Right atrium auricular region (tissue), 2 donors: Measurements from ENCODE around the gene EIF4A3. TPM values are rescaled to one million over a fixed set of nuclear protein-coding genes. Genes with fewer than 3 reads are reported as not detected.

ENCODE experiments used
- DNase-seq: peaks from one replicate; pipeline ENCODE4 v3.0.0-alpha.2; 2019; ENCODE audit warnings: low spot score
- H3K27ac ChIP-seq, 2 donors: fragments of 200-600 bp; sonication (generic); 1 replicate in 1 of 2; 2 replicates in 1 of 2; pipeline ENCODE4 v1.5.1; 2016 to 2019
- H3K27me3 ChIP-seq, 2 donors: fragments of 200-600 bp; sonication (generic); one replicate each; pipeline versions ENCODE4 v1.5.1 to v1.6.0; 2017 to 2019
- H3K36me3 ChIP-seq: fragments of 200-600 bp; sonication (generic); one replicate; pipeline ENCODE4 v1.5.1; 2016
- H3K4me1 ChIP-seq, 2 donors: fragments of 200-600 bp; sonication (generic); one replicate each; pipeline versions ENCODE4 v1.5.1 to v1.6.0; 2017 to 2019
- H3K4me3 ChIP-seq, 2 donors: fragments of 200-600 bp; sonication (generic); 1 replicate in 1 of 2; 2 replicates in 1 of 2; pipeline ENCODE4 v1.5.1; 2017 to 2019; ENCODE audit warnings: mild to moderate bottlenecking in 1 of 2, moderate library complexity in 1 of 2
- H3K9me3 ChIP-seq, 2 donors: fragments of 200-600 bp; sonication (generic); one replicate each; pipeline ENCODE4 v1.5.1; 2019
- total RNA-seq, 2 donors: library from RNA; depleted of rRNA; stranded (reverse); fragments of >200 nt; gene quantifications; one replicate each; pipeline ENCODE4 v1.1.0, GENCODE V29; 2016
- TF ChIP-seq, protein P1 (sequence below), 2 donors: fragments of 200-600 bp; sonication (generic); IDR thresholded peaks; one replicate each; pipeline ENCODE4 v1.5.1; 2019; ENCODE audit warnings: antibody characterized with exemption in 2 of 2

Gene EIF4A3
- total RNA-seq, 2 donors from 2014 or later = 24.6 to 31.0 TPM

DNA sequence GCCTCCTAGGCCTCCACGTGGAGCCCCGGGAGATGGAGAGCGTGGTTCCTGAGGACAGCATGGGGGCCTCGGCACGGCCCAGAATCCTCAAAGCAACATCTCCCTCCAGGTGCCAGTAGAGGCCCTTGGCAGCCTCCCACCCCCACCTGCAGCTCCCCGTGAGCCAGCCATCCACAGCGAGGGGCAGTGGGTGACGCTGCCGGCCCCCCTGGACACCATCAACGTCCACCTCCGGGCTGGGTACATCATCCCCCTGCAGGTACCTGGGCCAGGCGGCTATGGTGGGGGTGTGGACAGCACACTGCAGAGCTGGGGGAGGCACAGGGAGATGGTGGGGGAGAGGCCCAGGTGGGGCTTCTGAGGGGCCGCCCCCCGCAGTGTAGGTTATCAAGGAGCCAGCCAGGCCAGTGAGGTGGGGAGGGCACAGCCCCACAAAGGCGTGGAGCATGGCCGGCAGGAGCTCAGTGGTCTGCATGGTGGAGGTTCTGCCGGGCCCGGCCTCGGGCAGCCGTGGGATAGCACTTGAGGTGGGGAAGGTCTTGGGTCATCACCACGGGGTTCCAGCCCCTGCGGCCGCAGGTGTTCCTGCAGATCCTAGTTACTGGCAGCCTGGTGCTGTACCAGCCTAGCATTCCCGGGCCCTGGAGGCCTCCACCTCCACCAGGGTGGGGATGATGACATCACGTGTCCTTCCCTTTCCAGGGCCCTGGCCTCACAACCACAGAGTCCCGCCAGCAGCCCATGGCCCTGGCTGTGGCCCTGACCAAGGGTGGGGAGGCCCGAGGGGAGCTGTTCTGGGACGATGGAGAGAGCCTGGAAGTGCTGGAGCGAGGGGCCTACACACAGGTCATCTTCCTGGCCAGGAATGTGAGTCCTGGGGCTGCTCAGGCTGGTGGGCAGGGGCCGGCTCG, 29.2 kb downstream of the EIF4A3 start:
- no peaks in the 10 kb centered on the region for H3K9me3 ChIP-seq
- TF ChIP-seq, protein P1, sequence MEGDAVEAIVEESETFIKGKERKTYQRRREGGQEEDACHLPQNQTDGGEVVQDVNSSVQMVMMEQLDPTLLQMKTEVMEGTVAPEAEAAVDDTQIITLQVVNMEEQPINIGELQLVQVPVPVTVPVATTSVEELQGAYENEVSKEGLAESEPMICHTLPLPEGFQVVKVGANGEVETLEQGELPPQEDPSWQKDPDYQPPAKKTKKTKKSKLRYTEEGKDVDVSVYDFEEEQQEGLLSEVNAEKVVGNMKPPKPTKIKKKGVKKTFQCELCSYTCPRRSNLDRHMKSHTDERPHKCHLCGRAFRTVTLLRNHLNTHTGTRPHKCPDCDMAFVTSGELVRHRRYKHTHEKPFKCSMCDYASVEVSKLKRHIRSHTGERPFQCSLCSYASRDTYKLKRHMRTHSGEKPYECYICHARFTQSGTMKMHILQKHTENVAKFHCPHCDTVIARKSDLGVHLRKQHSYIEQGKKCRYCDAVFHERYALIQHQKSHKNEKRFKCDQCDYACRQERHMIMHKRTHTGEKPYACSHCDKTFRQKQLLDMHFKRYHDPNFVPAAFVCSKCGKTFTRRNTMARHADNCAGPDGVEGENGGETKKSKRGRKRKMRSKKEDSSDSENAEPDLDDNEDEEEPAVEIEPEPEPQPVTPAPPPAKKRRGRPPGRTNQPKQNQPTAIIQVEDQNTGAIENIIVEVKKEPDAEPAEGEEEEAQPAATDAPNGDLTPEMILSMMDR (IDR thresholded peaks at IDR 0.05) = no peak
- H3K4me3 ChIP-seq = no peak overlapping the region
- no peaks in the 10 kb centered on the region for H3K4me1 ChIP-seq
- no peaks in the 10 kb centered on the region for H3K27me3 ChIP-seq
- peaks cover 5% of the 10 kb centered on the region for H3K36me3 ChIP-seq
- H3K27ac ChIP-seq = no peak overlapping the region
- no peak for DNase-seq

DNA sequence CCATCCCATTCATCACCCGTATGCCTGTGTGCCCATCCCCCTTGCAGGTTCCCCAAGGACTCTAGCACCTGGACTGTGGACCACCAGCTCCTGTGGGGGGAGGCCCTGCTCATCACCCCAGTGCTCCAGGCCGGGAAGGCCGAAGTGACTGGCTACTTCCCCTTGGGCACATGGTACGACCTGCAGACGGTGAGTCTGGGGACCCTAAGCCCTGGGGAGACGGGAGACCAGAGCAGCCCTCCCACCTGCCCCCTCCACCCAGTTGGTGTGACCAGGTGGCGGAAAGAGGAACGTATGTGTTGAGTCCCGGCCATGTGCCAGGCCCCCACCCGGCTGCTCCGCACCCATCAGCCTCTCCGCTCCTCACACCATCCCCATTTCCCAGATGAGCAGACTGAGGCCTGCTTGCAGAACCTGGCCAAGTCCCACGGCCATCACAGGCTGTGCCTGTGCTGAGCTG, 30.0 kb downstream of the EIF4A3 start:
- no peaks in the 10 kb centered on the region for H3K27me3 ChIP-seq
- no peak overlapping the region for H3K4me3 ChIP-seq
- DNase-seq = no peak
- H3K4me1 ChIP-seq = no peaks in the 10 kb centered on the region
- H3K9me3 ChIP-seq = no peaks in the 10 kb centered on the region
- peaks cover 5% of the 10 kb centered on the region for H3K36me3 ChIP-seq
- H3K27ac ChIP-seq = no peak overlapping the region
- TF ChIP-seq, protein P1 (IDR thresholded peaks at IDR 0.05) = no peak

DNA sequence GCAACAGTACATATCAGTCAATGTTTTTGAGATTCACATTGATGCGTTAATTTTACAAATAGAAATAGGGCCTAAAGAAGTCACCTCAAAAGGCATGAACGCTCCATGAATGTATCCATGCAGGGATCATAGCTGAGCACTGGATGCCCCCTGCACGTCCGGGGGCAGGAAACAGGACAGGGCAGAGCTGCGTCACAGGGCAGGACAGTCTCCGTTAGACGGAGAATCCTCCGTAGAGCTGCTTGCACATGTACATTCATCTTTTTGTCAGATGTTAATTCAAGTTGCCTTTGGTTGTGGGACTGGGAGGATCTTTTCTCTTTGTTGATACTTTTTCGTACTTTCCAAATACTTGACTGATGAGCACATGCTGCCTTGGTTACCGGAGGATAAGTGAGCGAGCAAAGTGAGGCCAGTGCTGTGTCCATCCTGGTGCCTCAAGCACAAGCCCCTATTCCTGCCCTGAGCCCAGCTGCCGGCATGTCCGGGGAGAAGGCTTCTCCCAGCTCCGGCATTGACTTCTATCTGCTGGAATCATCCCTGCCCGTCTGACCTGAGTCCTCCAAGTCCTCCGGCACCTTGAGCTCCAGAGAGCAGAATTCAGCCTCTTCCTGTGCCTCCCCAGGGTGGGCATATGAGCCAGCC, 30.5 kb downstream of the EIF4A3 start:
- peaks cover 5% of the 10 kb centered on the region for H3K36me3 ChIP-seq
- H3K27ac ChIP-seq = no peak overlapping the region
- TF ChIP-seq, protein P1 (IDR thresholded peaks at IDR 0.05) = no peak
- no peaks in the 10 kb centered on the region for H3K27me3 ChIP-seq
- H3K4me1 ChIP-seq = no peaks in the 10 kb centered on the region
- no peak overlapping the region for H3K4me3 ChIP-seq
- no peaks in the 10 kb centered on the region for H3K9me3 ChIP-seq
- DNase-seq = no peak

DNA sequence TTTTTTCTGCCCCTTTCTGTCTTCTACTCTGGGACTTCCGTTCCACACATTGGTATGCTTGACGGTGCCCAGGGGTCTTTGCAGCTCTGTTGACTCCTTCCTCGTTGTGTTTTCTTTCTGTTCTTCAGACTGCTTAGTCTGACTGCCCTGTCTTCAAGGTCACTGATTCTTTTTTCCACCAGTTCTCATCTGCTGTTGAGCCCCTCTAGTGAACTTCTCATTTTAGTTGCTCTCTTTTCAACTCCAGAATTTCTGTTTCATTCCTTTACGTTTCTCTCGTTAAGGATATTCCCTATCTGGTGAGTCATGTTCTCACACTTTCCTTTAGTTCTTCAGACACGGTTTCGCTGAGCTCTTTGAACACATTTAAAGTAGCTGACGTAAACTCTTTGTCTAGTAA, 31.8 kb downstream of the EIF4A3 start:
- TF ChIP-seq, protein P1 (IDR thresholded peaks at IDR 0.05) = no peak
- Histone ChIP-seq H3K4me1 (no peaks in the 10 kb centered on the region), H3K4me3 (no peak overlapping the region), H3K36me3 (peaks cover 5% of the 10 kb centered on the region), H3K27me3 (no peaks in the 10 kb centered on the region), H3K27ac (no peak overlapping the region), H3K9me3 (no peaks in the 10 kb centered on the region)
- no peak for DNase-seq

DNA sequence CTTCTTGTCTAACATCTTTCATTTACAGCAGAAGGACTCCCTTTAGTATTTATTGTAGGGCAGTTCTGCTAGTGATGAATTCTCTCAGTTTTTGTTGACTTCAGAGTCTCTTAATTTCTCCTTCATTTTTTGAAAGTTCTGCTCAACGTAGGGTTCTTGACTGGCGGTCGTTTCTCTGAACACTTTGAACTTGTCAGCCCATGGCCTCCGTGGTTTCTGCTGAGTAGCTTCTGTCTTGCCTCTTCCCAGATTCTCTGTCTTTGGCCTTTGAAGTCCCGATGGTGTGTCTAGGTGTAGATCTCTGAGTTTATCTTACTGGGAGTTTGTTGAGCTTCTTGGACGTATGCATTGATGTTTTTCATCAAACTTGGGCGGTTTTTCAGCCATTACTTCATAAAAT, 32.2 kb downstream of the EIF4A3 start:
- no peak for DNase-seq
- Histone ChIP-seq H3K36me3 (peaks cover 5% of the 10 kb centered on the region), H3K27me3 (no peaks in the 10 kb centered on the region), H3K27ac (no peak overlapping the region), H3K4me1 (no peaks in the 10 kb centered on the region), H3K9me3 (no peaks in the 10 kb centered on the region), H3K4me3 (no peak overlapping the region)
- TF ChIP-seq, protein P1 (IDR thresholded peaks at IDR 0.05) = no peak
